Skin of body (tissue), 2 donors: ENCODE measurements around the gene OPA1. TPM values are rescaled to one million over a fixed set of nuclear protein-coding genes. Genes with fewer than 3 reads are reported as not detected.

ENCODE experiments used
- DNase-seq: peaks from one replicate; lab custom pipeline; 2025; lab: John Stamatoyannopoulos, UW
- total RNA-seq: library from RNA; depleted of rRNA; stranded (reverse); fragments of >200 nt; gene quantifications from one replicate; pipeline ENCODE4 v1.2.3, GENCODE V29; 2014

Gene OPA1
- total RNA-seq, 1 donor from 2014 or later = 58.7 TPM

GRCh38 chr3:193704431-193704830 lies 111.4 kb downstream of the OPA1 start:
- no peak for DNase-seq

- DNase-seq = no peak
Measured at GRCh38 chr3:193708270-193708669, 115.3 kb downstream of the OPA1 start.

- DNase-seq = no peak
Measured at GRCh38 chr3:193710286-193711165, 117.5 kb downstream of the OPA1 start.

GRCh38 chr3:193711166-193711485 lies 118.1 kb downstream of the OPA1 start:
- no peak for DNase-seq

GRCh38 chr3:193711523-193711963 lies 118.5 kb downstream of the OPA1 start:
- no peak for DNase-seq

- DNase-seq = no peak
Measured at GRCh38 chr3:193711964-193712598, 119.1 kb downstream of the OPA1 start.

- DNase-seq = no peak
Measured at GRCh38 chr3:193712938-193713337, 119.9 kb downstream of the OPA1 start.

- DNase-seq = no peak
Measured at GRCh38 chr3:193714523-193715137, 121.6 kb downstream of the OPA1 start.

- no peak for DNase-seq
Measured at GRCh38 chr3:193716150-193716549, 123.1 kb downstream of the OPA1 start.

GRCh38 chr3:193719735-193720134 lies 126.7 kb downstream of the OPA1 start:
- no peak for DNase-seq

- no peak for DNase-seq
Measured at GRCh38 chr3:193720169-193720568, 127.2 kb downstream of the OPA1 start.

GRCh38 chr3:193722566-193722965 lies 129.6 kb downstream of the OPA1 start:
- DNase-seq = no peak

- DNase-seq = no peak
Measured at GRCh38 chr3:193727089-193727488, 134.1 kb downstream of the OPA1 start.

GRCh38 chr3:193728429-193729087 lies 135.6 kb downstream of the OPA1 start:
- DNase-seq = no peak

GRCh38 chr3:193729088-193729465 lies 136.1 kb downstream of the OPA1 start:
- no peak for DNase-seq

GRCh38 chr3:193729601-193730000 lies 136.6 kb downstream of the OPA1 start:
- no peak for DNase-seq

- no peak for DNase-seq
Measured at GRCh38 chr3:193730511-193730910, 137.5 kb downstream of the OPA1 start.

GRCh38 chr3:193730976-193731375 lies 138.0 kb downstream of the OPA1 start:
- DNase-seq = no peak

- no peak for DNase-seq
Measured at GRCh38 chr3:193731656-193732055, 138.6 kb downstream of the OPA1 start.

GRCh38 chr3:193732391-193732790 lies 139.4 kb downstream of the OPA1 start:
- no peak for DNase-seq

GRCh38 chr3:193732827-193733226 lies 139.8 kb downstream of the OPA1 start:
- DNase-seq = no peak
